GM12878 (cell line): Measurements from ENCODE around the gene EIF1AD. TPM values are rescaled to one million over a fixed set of nuclear protein-coding genes. Genes with fewer than 3 reads are reported as not detected.

Source experiments
- ATAC-seq: fragments of 200-7000 bp; cut with Tn5 transposase; 3 replicates; pipeline ENCODE4 v1.9.1; 2020; ENCODE audit warnings: mild to moderate bottlenecking, moderate library complexity
- BruUV-seq: library from RNA; stranded (reverse); fragments of 400-500 nt; replicated peaks from 2 replicates; lab custom pipeline; 2021; lab: Mats Ljungman, UMichigan
- CTCF ChIA-PET: fragments of 300-600 bp; sonication (Branson Sonifier 250); formaldehyde crosslinking; extraction: SDS; loops from one replicate; lab custom pipeline; 2021; ENCODE audit warnings: inconsistent platforms; lab: Yijun Ruan, JAX
- POLR2A ChIA-PET: fragments of 350-600 bp; formaldehyde crosslinking; extraction: SDS; loops from one replicate; lab custom pipeline; 2021; ENCODE audit warnings: inconsistent platforms; lab: Charles Lee
- RAD21 ChIA-PET: fragments of 300-600 bp; sonication (Branson Sonifier 250); formaldehyde crosslinking; loops from one replicate; lab custom pipeline; 2023; ENCODE audit warnings: antibody characterized with exemption; ENCODE audit not compliant: unreplicated experiment; lab: Charles Lee
- SMC1A ChIA-PET: fragments of 300-600 bp; sonication (Branson Sonifier 250); formaldehyde crosslinking; loops from one replicate; lab custom pipeline; 2023; ENCODE audit not compliant: unreplicated experiment, uncharacterized antibody; lab: Charles Lee
- DNase-seq: peaks from one replicate; pipeline ENCODE4 v3.0.0-alpha.2; 2011; ENCODE audit warnings: low read depth, low spot score
- FAIRE-seq: peaks from 3 replicates; lab custom pipeline; 2011; peaks lifted over from hg19 to GRCh38; lab: Jason Lieb, UNC
- H2AFZ ChIP-seq: 2 replicates; pipeline ENCODE4 v1.6.0; 2011; ENCODE audit warnings: low read depth, low read length, control low read depth; ENCODE audit not compliant: control insufficient read depth
- H3K27ac ChIP-seq: 2 replicates; pipeline ENCODE4 v1.5.1; 2011; ENCODE audit warnings: control low read depth; ENCODE audit not compliant: control insufficient read depth, insufficient read depth
- H3K27me3 ChIP-seq, 2 experiments: replicated peaks in 1 of 2; 2 replicates each; pipeline versions ENCODE4 v1.6.0 to v1.6.1; 2011; ENCODE audit warnings: low read length in 1 of 2; ENCODE audit not compliant: control insufficient read depth in 2 of 2, insufficient read depth in 2 of 2
- H3K36me3 ChIP-seq, 2 experiments: 2 replicates each; pipeline ENCODE4 v1.5.1; 2011; ENCODE audit warnings: low read length in 1 of 2; ENCODE audit not compliant: control insufficient read depth in 2 of 2, insufficient read depth in 2 of 2
- H3K4me1 ChIP-seq: 2 replicates; pipeline ENCODE4 v1.6.1; 2011; ENCODE audit warnings: mild to moderate bottlenecking, low read length, moderate library complexity, mixed read lengths; ENCODE audit not compliant: control insufficient read depth, insufficient read depth
- H3K4me2 ChIP-seq: 2 replicates; pipeline ENCODE4 v1.6.0; 2011; ENCODE audit warnings: control low read depth; ENCODE audit not compliant: control insufficient read depth, insufficient read depth
- H3K4me3 ChIP-seq: fragments of 200-600 bp; sonication (generic); 2 replicates; pipeline ENCODE4 v1.5.1; 2016
- H3K79me2 ChIP-seq: 2 replicates; pipeline ENCODE4 v1.6.0; 2011; ENCODE audit warnings: low read length; ENCODE audit not compliant: control insufficient read depth, insufficient read depth
- H3K9ac ChIP-seq: 2 replicates; pipeline ENCODE4 v1.8.0; 2011; ENCODE audit warnings: low read length, control low read depth, mixed read lengths; ENCODE audit not compliant: control insufficient read depth, insufficient read depth
- H3K9me3 ChIP-seq: replicated peaks from 3 replicates; pipeline ENCODE4 v1.5.1; 2011; ENCODE audit warnings: mild to moderate bottlenecking, low read length; ENCODE audit not compliant: control insufficient read depth, insufficient read depth
- H4K20me1 ChIP-seq: 2 replicates; pipeline ENCODE4 v1.6.0; 2011; ENCODE audit not compliant: control insufficient read depth, insufficient read depth
- BHLHE40 ChIP-seq, 2 experiments: fragments of 450-650 bp in 1 of 2; IDR thresholded peaks; 2 replicates each; pipeline ENCODE4 v1.6.1; 2011 to 2017; ENCODE audit warnings: low read depth in 2 of 2, borderline replicate concordance in 1 of 2, improper control_type of control experiment in 1 of 2, low read length in 1 of 2, mild to moderate bottlenecking in 1 of 2
- EZH2 ChIP-seq: IDR thresholded peaks from 2 replicates; pipeline ENCODE4 v1.6.1; 2012; ENCODE audit warnings: low read depth, mild to moderate bottlenecking, control low read depth, inconsistent platforms, low read length, borderline replicate concordance; ENCODE audit not compliant: control insufficient read depth
- HDGF ChIP-seq: fragments of 450-650 bp; IDR thresholded peaks from 2 replicates; pipeline ENCODE4 v1.6.1; 2016; ENCODE audit warnings: antibody characterized with exemption
- KAT2A ChIP-seq: conservative IDR thresholded peaks from 2 replicates; pipeline ENCODE4 v1.6.1; 2011; ENCODE audit warnings: low read depth, low read length; ENCODE audit not compliant: control insufficient read depth
- MEF2B ChIP-seq: fragments of 450-650 bp; IDR thresholded peaks from 2 replicates; pipeline ENCODE4 v1.6.1; 2018; ENCODE audit warnings: mild to moderate bottlenecking, moderate library complexity; ENCODE audit not compliant: partially characterized antibody, poor library complexity, severe bottlenecking
- MTA3 ChIP-seq: IDR thresholded peaks from 2 replicates; pipeline ENCODE4 v1.6.1; 2012; ENCODE audit warnings: low read length, inconsistent platforms, borderline replicate concordance
- SIN3A ChIP-seq: IDR thresholded peaks from 2 replicates; pipeline ENCODE4 v1.6.1; 2012; ENCODE audit warnings: low read depth, low read length, improper control_type of control experiment
- SIX5 ChIP-seq: IDR thresholded peaks from 2 replicates; pipeline ENCODE4 v1.6.1; 2011; ENCODE audit warnings: mild to moderate bottlenecking, low read depth, low read length, moderate library complexity; ENCODE audit not compliant: severe bottlenecking
- SPI1 ChIP-seq: IDR thresholded peaks from 2 replicates; pipeline ENCODE4 v1.6.1; 2011; ENCODE audit warnings: low read depth, mild to moderate bottlenecking, low read length, moderate library complexity, borderline replicate concordance; ENCODE audit not compliant: insufficient read depth
- SREBF1 ChIP-seq: IDR thresholded peaks from 2 replicates; pipeline ENCODE4 v1.6.1; 2012; ENCODE audit warnings: mild to moderate bottlenecking, low read length
- SREBF2 ChIP-seq: IDR thresholded peaks from 2 replicates; pipeline ENCODE4 v1.6.1; 2012; ENCODE audit warnings: mild to moderate bottlenecking, low read length
- YBX1 ChIP-seq: fragments of 450-650 bp; IDR thresholded peaks from 2 replicates; pipeline ENCODE4 v1.6.1; 2016; ENCODE audit warnings: antibody characterized with exemption
- ZNF24 ChIP-seq: fragments of 450-650 bp; IDR thresholded peaks from 2 replicates; pipeline ENCODE4 v1.6.1; 2017; ENCODE audit warnings: antibody characterized with exemption, mild to moderate bottlenecking
- WGBS: methylation state at CpG from one replicate; pipeline ENCODE4 v1.1.6; 2016; ENCODE audit warnings: low lambda C conversion rate; ENCODE audit not compliant: insufficient replicate concordance, insufficient coverage; ENCODE audit errors: missing lambda C conversion rate; 5-methylcytosine and 5-hydroxymethylcytosine counted together
- in situ Hi-C: fragments of 300-500 bp; cut with MboI; formaldehyde crosslinking; loops from 9 replicates; pipeline ENCODE4 v1.14.3; 2018; ENCODE audit warnings: mixed read lengths
- intact Hi-C: fragments of 100-400 bp; cut with micrococcal nuclease; formaldehyde crosslinking; loops from one replicate; pipeline ENCODE4 v1.14.2; 2022; ENCODE audit not compliant: unreplicated experiment
- polyA plus RNA-seq, 11 experiments: library from polyadenylated mRNA; depleted of rRNA in 4 of 11; unstranded in 6 of 11; stranded (reverse) in 5 of 11; fragments of >200 nt; fragmentation: Nextera tagmentation in 4 of 11; fragmentation: Illumina TruSeq in 1 of 11; extraction: Ambion mirVana in 4 of 11; extraction: Trizol in 1 of 11; gene quantifications; 1 replicate in 1 of 11; 2 replicates in 10 of 11; pipeline versions ENCODE4 v1.2.1 to v1.2.3, GENCODE V29; 2011 to 2016; ENCODE audit warnings: inconsistent platforms in 2 of 11, missing spikeins in 2 of 11, low read depth in 1 of 11
- total RNA-seq, 4 experiments: library from RNA; depleted of rRNA in 3 of 4; stranded (reverse); fragments of >200 nt in 3 of 4; fragmentation: Illumina TruSeq in 1 of 4; extraction: Trizol in 1 of 4; gene quantifications; 2 replicates each; pipeline versions ENCODE4 v1.2.1 to v1.2.3, GENCODE V29; 2013 to 2021
- TF ChIP-seq, protein P1 (sequence below): IDR thresholded peaks from 2 replicates; pipeline ENCODE4 v1.6.1; 2012; ENCODE audit warnings: mild to moderate bottlenecking, low read depth, low read length
- TF ChIP-seq, protein P2 (sequence below): fragments of 450-650 bp; formaldehyde crosslinking; IDR thresholded peaks from 2 replicates; pipeline ENCODE4 v1.5.0; 2022; ENCODE audit warnings: mild to moderate bottlenecking, missing genetic modification characterization
- TF ChIP-seq, protein P3 (sequence below): IDR thresholded peaks from 2 replicates; pipeline ENCODE4 v1.6.1; 2011; ENCODE audit warnings: borderline replicate concordance, low read depth, mild to moderate bottlenecking, moderate library complexity, mixed read lengths, low read length; ENCODE audit not compliant: insufficient read depth; ENCODE audit errors: extremely low read length

The EIF1AD gene
- total and polyA plus RNA-seq, 10 of the 15 experiments (the other 5 are each of a cell fraction or from before 2014, with no cell fraction given): 31.6 to 56.8 (median 39.5) TPM

DNA sequence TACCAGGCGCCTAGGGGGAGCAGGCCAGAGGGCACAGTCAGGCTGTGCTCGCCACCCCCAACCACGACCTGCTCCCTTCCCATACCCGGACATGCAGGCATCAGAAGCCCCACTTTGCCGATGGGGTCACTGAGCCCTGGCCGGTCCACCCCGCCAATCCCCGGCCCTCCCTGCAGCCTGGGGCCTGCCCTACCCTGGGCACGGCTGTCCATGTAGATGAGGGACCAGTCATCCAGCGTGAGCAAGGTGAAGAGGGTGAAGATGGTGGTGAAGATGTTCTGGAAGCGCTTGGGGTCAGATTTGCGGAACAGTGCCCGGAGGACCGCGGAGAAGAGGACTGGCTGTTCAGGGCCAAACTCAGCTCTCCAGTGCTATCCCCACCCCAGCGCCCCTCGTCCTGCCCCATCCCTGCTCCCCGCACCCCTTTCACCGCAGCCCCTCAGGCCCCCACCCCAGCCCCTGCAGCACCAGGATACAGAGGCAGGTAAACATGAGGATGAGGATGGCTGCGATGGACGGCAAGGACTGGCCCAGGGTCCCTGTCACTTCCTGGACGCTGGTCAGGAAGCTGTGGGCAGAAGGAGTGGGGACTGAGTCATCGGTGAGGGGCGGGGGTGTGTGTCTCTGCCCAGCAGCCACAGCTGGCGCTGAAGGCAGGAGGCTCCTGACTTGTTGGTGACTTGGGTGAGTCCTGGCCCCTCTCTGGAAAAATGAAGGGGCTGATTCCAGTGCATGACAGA, 18.8 kb upstream of the EIF1AD start:
- intact Hi-C loops (no loop called here), in situ Hi-C loops (no loop called here)
- peak; percentile 34; the same call in 2 of the 3 replicates for ATAC-seq
- H3K27me3 ChIP-seq: 0 out of 4 replicates have a peak, but pooled peaks cover 0 to 3% of the 10 kb centered on the region in 2 experiments
- ChIA-PET RAD21 (no interaction called here), SMC1A (no interaction called here), CTCF (interaction anchor here (1.1 to 2.8 kb wide), 5 partner anchors 24 to 115 kb away, joined by 4 to 31 read pairs (median 5); no protein-coding TSS in a partner anchor), POLR2A (no interaction called here)
- H3K4me1 ChIP-seq: no peaks in the 10 kb centered on the region
- no peak for DNase-seq
- no peaks in the 10 kb centered on the region for H4K20me1 ChIP-seq
- WGBS: 35% methylated on average over 21 of the region's 25 CpGs
- no TSS peak for BruUV-seq
- H3K9me3 ChIP-seq: no peaks in the 10 kb centered on the region
- no peaks in the 10 kb centered on the region for H3K79me2 ChIP-seq
- H2AFZ ChIP-seq: no peak overlapping the region
- FAIRE-seq: no peak
- H3K9ac ChIP-seq: no peak overlapping the region
- no peaks in the 10 kb centered on the region for H3K36me3 ChIP-seq
- no peak overlapping the region for H3K4me2 ChIP-seq
- H3K4me3 ChIP-seq: no peak overlapping the region
- no peak overlapping the region for H3K27ac ChIP-seq
- TF ChIP-seq, protein P1, sequence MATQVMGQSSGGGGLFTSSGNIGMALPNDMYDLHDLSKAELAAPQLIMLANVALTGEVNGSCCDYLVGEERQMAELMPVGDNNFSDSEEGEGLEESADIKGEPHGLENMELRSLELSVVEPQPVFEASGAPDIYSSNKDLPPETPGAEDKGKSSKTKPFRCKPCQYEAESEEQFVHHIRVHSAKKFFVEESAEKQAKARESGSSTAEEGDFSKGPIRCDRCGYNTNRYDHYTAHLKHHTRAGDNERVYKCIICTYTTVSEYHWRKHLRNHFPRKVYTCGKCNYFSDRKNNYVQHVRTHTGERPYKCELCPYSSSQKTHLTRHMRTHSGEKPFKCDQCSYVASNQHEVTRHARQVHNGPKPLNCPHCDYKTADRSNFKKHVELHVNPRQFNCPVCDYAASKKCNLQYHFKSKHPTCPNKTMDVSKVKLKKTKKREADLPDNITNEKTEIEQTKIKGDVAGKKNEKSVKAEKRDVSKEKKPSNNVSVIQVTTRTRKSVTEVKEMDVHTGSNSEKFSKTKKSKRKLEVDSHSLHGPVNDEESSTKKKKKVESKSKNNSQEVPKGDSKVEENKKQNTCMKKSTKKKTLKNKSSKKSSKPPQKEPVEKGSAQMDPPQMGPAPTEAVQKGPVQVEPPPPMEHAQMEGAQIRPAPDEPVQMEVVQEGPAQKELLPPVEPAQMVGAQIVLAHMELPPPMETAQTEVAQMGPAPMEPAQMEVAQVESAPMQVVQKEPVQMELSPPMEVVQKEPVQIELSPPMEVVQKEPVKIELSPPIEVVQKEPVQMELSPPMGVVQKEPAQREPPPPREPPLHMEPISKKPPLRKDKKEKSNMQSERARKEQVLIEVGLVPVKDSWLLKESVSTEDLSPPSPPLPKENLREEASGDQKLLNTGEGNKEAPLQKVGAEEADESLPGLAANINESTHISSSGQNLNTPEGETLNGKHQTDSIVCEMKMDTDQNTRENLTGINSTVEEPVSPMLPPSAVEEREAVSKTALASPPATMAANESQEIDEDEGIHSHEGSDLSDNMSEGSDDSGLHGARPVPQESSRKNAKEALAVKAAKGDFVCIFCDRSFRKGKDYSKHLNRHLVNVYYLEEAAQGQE: no peak
- TF ChIP-seq SIX5: no peak
- TF ChIP-seq EZH2: no peak
- TF ChIP-seq, protein P2, sequence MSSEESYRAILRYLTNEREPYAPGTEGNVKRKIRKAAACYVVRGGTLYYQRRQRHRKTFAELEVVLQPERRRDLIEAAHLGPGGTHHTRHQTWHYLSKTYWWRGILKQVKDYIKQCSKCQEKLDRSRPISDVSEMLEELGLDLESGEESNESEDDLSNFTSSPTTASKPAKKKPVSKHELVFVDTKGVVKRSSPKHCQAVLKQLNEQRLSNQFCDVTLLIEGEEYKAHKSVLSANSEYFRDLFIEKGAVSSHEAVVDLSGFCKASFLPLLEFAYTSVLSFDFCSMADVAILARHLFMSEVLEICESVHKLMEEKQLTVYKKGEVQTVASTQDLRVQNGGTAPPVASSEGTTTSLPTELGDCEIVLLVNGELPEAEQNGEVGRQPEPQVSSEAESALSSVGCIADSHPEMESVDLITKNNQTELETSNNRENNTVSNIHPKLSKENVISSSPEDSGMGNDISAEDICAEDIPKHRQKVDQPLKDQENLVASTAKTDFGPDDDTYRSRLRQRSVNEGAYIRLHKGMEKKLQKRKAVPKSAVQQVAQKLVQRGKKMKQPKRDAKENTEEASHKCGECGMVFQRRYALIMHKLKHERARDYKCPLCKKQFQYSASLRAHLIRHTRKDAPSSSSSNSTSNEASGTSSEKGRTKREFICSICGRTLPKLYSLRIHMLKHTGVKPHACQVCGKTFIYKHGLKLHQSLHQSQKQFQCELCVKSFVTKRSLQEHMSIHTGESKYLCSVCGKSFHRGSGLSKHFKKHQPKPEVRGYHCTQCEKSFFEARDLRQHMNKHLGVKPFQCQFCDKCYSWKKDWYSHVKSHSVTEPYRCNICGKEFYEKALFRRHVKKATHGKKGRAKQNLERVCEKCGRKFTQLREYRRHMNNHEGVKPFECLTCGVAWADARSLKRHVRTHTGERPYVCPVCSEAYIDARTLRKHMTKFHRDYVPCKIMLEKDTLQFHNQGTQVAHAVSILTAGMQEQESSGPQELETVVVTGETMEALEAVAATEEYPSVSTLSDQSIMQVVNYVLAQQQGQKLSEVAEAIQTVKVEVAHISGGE (CRISPR knock-in tag): no peak
- no peak for TF ChIP-seq SPI1
- TF ChIP-seq SREBF2: no peak
- no peak for TF ChIP-seq SIN3A
- no peak for TF ChIP-seq ZNF24
- no peak for TF ChIP-seq HDGF
- TF ChIP-seq YBX1: no peak
- no peak for TF ChIP-seq SREBF1
- TF ChIP-seq KAT2A: no peak
- TF ChIP-seq, protein P3, sequence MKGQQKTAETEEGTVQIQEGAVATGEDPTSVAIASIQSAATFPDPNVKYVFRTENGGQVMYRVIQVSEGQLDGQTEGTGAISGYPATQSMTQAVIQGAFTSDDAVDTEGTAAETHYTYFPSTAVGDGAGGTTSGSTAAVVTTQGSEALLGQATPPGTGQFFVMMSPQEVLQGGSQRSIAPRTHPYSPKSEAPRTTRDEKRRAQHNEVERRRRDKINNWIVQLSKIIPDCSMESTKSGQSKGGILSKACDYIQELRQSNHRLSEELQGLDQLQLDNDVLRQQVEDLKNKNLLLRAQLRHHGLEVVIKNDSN: no peak
- TF ChIP-seq MEF2B: no peak
- no peak for TF ChIP-seq MTA3
- no peak for TF ChIP-seq BHLHE40 (IDR thresholded peaks at IDR 0.05; ENCODE audit: borderline replicate concordance in 1 of 2, low read depth in 2 of 2, low read length in 1 of 2)
